Endothelial cell of umbilical vein (primary cell): ENCODE data around the gene EIF2AK3. TPM values are rescaled to one million over a fixed set of nuclear protein-coding genes. Genes with fewer than 3 reads are reported as not detected.

Experiments used
- BruUV-seq: library from RNA; stranded (reverse); fragments of 400-500 nt; replicated peaks from 2 replicates; lab custom pipeline; 2021; lab: Mats Ljungman, UMichigan
- CTCF ChIA-PET: fragments of 300-600, 350-600 bp; sonication (Branson Sonifier 250); formaldehyde crosslinking; loops from one replicate; lab custom pipeline; 2021; ENCODE audit warnings: antibody characterized with exemption, inconsistent platforms; lab: Charles Lee
- POLR2A ChIA-PET: fragments of 300-600, 350-600 bp; sonication (Branson Sonifier 250); formaldehyde crosslinking; loops from one replicate; lab custom pipeline; 2021; ENCODE audit warnings: antibody characterized with exemption, inconsistent platforms; lab: Charles Lee
- DNase-seq: peaks from one replicate; pipeline ENCODE4 v3.0.0-alpha.2; 2011; ENCODE audit warnings: low read depth, low spot score
- FAIRE-seq: peaks from 2 replicates; lab custom pipeline; 2011; peaks lifted over from hg19 to GRCh38; lab: Jason Lieb, UNC
- H2AFZ ChIP-seq: 2 replicates; pipeline ENCODE4 v1.6.0; 2012; ENCODE audit warnings: low read depth, low read length, control low read depth, inconsistent platforms
- H3K27ac ChIP-seq: 2 replicates; pipeline ENCODE4 v1.5.1; 2011; ENCODE audit warnings: low read depth, mild to moderate bottlenecking, control low read depth, low read length, moderate library complexity; ENCODE audit not compliant: insufficient read depth
- H3K27me3 ChIP-seq, 2 experiments: 2 replicates each; pipeline versions ENCODE4 v1.6.0 to v1.6.1; 2011; ENCODE audit warnings: low read length in 2 of 2, mixed read lengths in 1 of 2; ENCODE audit not compliant: control insufficient read depth in 2 of 2, insufficient read depth in 2 of 2
- H3K36me3 ChIP-seq, 2 experiments: 2 replicates in 1 of 2; 3 replicates in 1 of 2; pipeline ENCODE4 v1.5.1; 2011; ENCODE audit warnings: low read length in 2 of 2, mild to moderate bottlenecking in 1 of 2, moderate library complexity in 1 of 2; ENCODE audit not compliant: control insufficient read depth in 2 of 2, insufficient read depth in 2 of 2; ENCODE audit errors: extremely low read depth in 1 of 2
- H3K4me1 ChIP-seq: 3 replicates; pipeline ENCODE4 v1.5.1; 2011; ENCODE audit warnings: mild to moderate bottlenecking, low read length; ENCODE audit not compliant: control insufficient read depth, insufficient read depth; ENCODE audit errors: extremely low read depth
- H3K4me2 ChIP-seq: 2 replicates; pipeline ENCODE4 v1.6.1; 2011; ENCODE audit warnings: low read length, control low read depth, mixed read lengths; ENCODE audit not compliant: insufficient read depth
- H3K4me3 ChIP-seq, 3 experiments: fragments of 200-600 bp in 1 of 3; sonication (generic), shearing (Covaris generic) in 1 of 3; replicated peaks in 1 of 3; 2 replicates each; pipeline ENCODE4 v1.5.1; 2011 to 2016; ENCODE audit warnings: control low read depth in 3 of 3, low read length in 3 of 3, mild to moderate bottlenecking in 2 of 3, inconsistent platforms in 1 of 3, low read depth in 1 of 3, moderate library complexity in 1 of 3; ENCODE audit not compliant: insufficient read depth in 1 of 3
- H3K79me2 ChIP-seq: 2 replicates; pipeline ENCODE4 v1.6.0; 2012; ENCODE audit warnings: low read length, inconsistent platforms; ENCODE audit not compliant: control insufficient read depth, insufficient read depth
- H3K9ac ChIP-seq: replicated peaks from 2 replicates; pipeline ENCODE3; 2011; ENCODE audit warnings: low read length, control low read depth; ENCODE audit not compliant: insufficient read depth; ENCODE audit errors: extremely low read depth
- H3K9me1 ChIP-seq: replicated peaks from 3 replicates; pipeline ENCODE4 v1.6.0; 2011; ENCODE audit warnings: mild to moderate bottlenecking, low read length; ENCODE audit not compliant: control insufficient read depth, insufficient read depth; ENCODE audit errors: extremely low read depth
- H3K9me3 ChIP-seq: replicated peaks from 2 replicates; pipeline ENCODE4 v1.5.1; 2012; ENCODE audit warnings: low read length, inconsistent platforms; ENCODE audit not compliant: control insufficient read depth, insufficient read depth
- H4K20me1 ChIP-seq: replicated peaks from 2 replicates; pipeline ENCODE3; 2011; ENCODE audit warnings: mild to moderate bottlenecking, low read length; ENCODE audit not compliant: control insufficient read depth, insufficient read depth; ENCODE audit errors: extremely low read depth
- CTCF ChIP-seq, 2 donors: IDR thresholded peaks; 1 replicate in 1 of 2; 2 replicates in 1 of 2; pipeline ENCODE4 v1.5.1; 2011; ENCODE audit warnings: low read length in 2 of 2, mild to moderate bottlenecking in 2 of 2, moderate library complexity in 2 of 2, control low read depth in 1 of 2, inconsistent platforms in 1 of 2, low read depth in 1 of 2; ENCODE audit not compliant: insufficient read depth in 1 of 2; ENCODE audit errors: extremely low read depth in 1 of 2
- EZH2 ChIP-seq: IDR thresholded peaks from 2 replicates; pipeline ENCODE4 v1.6.1; 2012; ENCODE audit warnings: borderline replicate concordance, low read depth, mild to moderate bottlenecking, moderate library complexity, low read length, inconsistent platforms; ENCODE audit not compliant: severe bottlenecking
- FOS ChIP-seq: IDR thresholded peaks from 2 replicates; pipeline ENCODE4 v1.6.1; 2011; ENCODE audit warnings: mild to moderate bottlenecking, low read length, moderate library complexity, borderline replicate concordance; ENCODE audit not compliant: insufficient read depth
- GATA2 ChIP-seq: IDR thresholded peaks from 2 replicates; pipeline ENCODE4 v1.7.0; 2011; ENCODE audit warnings: low read depth, mild to moderate bottlenecking, moderate library complexity, mixed read lengths, low read length; ENCODE audit not compliant: insufficient read length, insufficient read depth
- JUN ChIP-seq: IDR thresholded peaks from 2 replicates; pipeline ENCODE4 v1.6.1; 2011; ENCODE audit warnings: borderline replicate concordance, low read depth; ENCODE audit not compliant: insufficient read length, insufficient read depth
- MAX ChIP-seq: IDR thresholded peaks from 2 replicates; pipeline ENCODE4 v1.6.1; 2011; ENCODE audit not compliant: insufficient read depth, insufficient read length
- MYC ChIP-seq: IDR thresholded peaks from one replicate; pipeline ENCODE4 v1.6.1; 2011; ENCODE audit warnings: mild to moderate bottlenecking, low read depth, low read length
- POLR2A ChIP-seq: IDR thresholded peaks from 2 replicates; pipeline ENCODE4 v1.6.1; 2012; ENCODE audit warnings: low read depth, mild to moderate bottlenecking, control low read depth, low read length
- POLR2AphosphoS5 ChIP-seq: IDR thresholded peaks from 2 replicates; pipeline ENCODE4 v1.6.1; 2012; ENCODE audit warnings: low read depth, mild to moderate bottlenecking, control low read depth, low read length, moderate library complexity; ENCODE audit not compliant: insufficient read depth
- dilution Hi-C: fragments of 300-500 bp; cut with MboI; formaldehyde crosslinking; loops from one replicate; pipeline ENCODE4 v1.15.0; 2019; ENCODE audit warnings: low sequenced_read_pairs; ENCODE audit not compliant: extremely low pct_ligation_motif_present
- intact Hi-C: fragments of 100-400 bp; cut with micrococcal nuclease; formaldehyde crosslinking; loops from one replicate; pipeline ENCODE4 v1.10.0; 2022
- polyA plus RNA-seq, 4 experiments: library from polyadenylated mRNA; depleted of rRNA in 3 of 4; stranded (reverse) in 3 of 4; unstranded in 1 of 4; fragments of >200 nt; gene quantifications; 2 replicates each; pipeline versions ENCODE4 v1.2.1 to v1.2.3, GENCODE V29; 2011 to 2012; ENCODE audit warnings: missing spikeins in 1 of 4
- total RNA-seq: library from RNA; stranded (reverse); gene quantifications from 2 replicates; pipeline ENCODE4 v1.2.3, GENCODE V29; 2021

Gene EIF2AK3
- total and polyA plus RNA-seq, 2 donors (not counting 3 experiments of a cell fraction or from before 2014, with no cell fraction given) = 5.3 to 17.3 TPM

GRCh38 chr2:88582030-88582429, 45.2 kb downstream of the EIF2AK3 start:
- no TSS peak for BruUV-seq
- dilution Hi-C loops (no loop called here), intact Hi-C loops (no loop called here)
- peaks cover 12 to 18% of the 10 kb centered on the region in 2 experiments for H3K36me3 ChIP-seq
- no peaks in the 10 kb centered on the region for H4K20me1 ChIP-seq
- H3K9ac ChIP-seq = no peak overlapping the region
- no peaks in the 10 kb centered on the region for H3K9me3 ChIP-seq
- FAIRE-seq (no peak), DNase-seq (no peak)
- POLR2A ChIA-PET = no interaction called here
- H3K4me2 ChIP-seq = no peak overlapping the region
- H3K27ac ChIP-seq = no peak overlapping the region
- H2AFZ ChIP-seq = no peak overlapping the region
- H3K4me1 ChIP-seq = no peaks in the 10 kb centered on the region
- no peaks in the 10 kb centered on the region for H3K79me2 ChIP-seq
- TF ChIP-seq MAX = no peak
- no peak for TF ChIP-seq CTCF (IDR thresholded peaks at IDR 0.05; ENCODE audit: extremely low read depth in 1 of 2, insufficient read depth in 1 of 2, low read depth in 1 of 2, low read length in 2 of 2)
- no peak for TF ChIP-seq JUN
- no peak for TF ChIP-seq EZH2
- no peak for TF ChIP-seq POLR2A
- no peaks in the 10 kb centered on the region for H3K27me3 ChIP-seq
- H3K4me3 ChIP-seq = no peak overlapping the region
- CTCF ChIA-PET = interaction anchor here (20.9 kb wide), 1 partner anchor 87 kb away, joined by 378 read pairs; no protein-coding TSS in a partner anchor
- no peaks in the 10 kb centered on the region for H3K9me1 ChIP-seq

- H2AFZ ChIP-seq = no peak overlapping the region
- FAIRE-seq (no peak), DNase-seq (no peak)
- no peaks in the 10 kb centered on the region for H3K4me1 ChIP-seq
- H3K27ac ChIP-seq = no peak overlapping the region
- H4K20me1 ChIP-seq = no peaks in the 10 kb centered on the region
- CTCF ChIA-PET = interaction anchor here (20.9 kb wide), 1 partner anchor 89 kb away, joined by 378 read pairs; no protein-coding TSS in a partner anchor
- no TSS peak for BruUV-seq
- no peaks in the 10 kb centered on the region for H3K27me3 ChIP-seq
- no peak overlapping the region for H3K4me2 ChIP-seq
- POLR2A ChIA-PET = no interaction called here
- no peak overlapping the region for H3K9ac ChIP-seq
- TF ChIP-seq JUN (no peak), EZH2 (no peak), FOS (no peak), POLR2A (no peak), GATA2 (no peak), MAX (no peak), MYC (no peak), POLR2AphosphoS5 (no peak), CTCF (IDR thresholded peaks at IDR 0.05; ENCODE audit: extremely low read depth in 1 of 2, insufficient read depth in 1 of 2, low read depth in 1 of 2, low read length in 2 of 2) (no peak)
- intact Hi-C loops (no loop called here), dilution Hi-C loops (no loop called here)
- H3K36me3 ChIP-seq = peaks cover 16 to 19% of the 10 kb centered on the region in 2 experiments
- no peaks in the 10 kb centered on the region for H3K9me1 ChIP-seq
- no peaks in the 10 kb centered on the region for H3K9me3 ChIP-seq
- H3K4me3 ChIP-seq = no peak overlapping the region
- no peaks in the 10 kb centered on the region for H3K79me2 ChIP-seq
Observed at GRCh38 chr2:88580088-88580487, 47.2 kb downstream of the EIF2AK3 start.
